ENCODE results near the gene TBC1D22A. TPM values are rescaled to one million over a fixed set of nuclear protein-coding genes. Genes with fewer than 3 reads are reported as not detected.

TBC1D22A gene
- total and polyA plus RNA-seq, 9 of the 15 experiments (the other 6 are each of a cell fraction or from before 2014, with no cell fraction given), result 0.20 to 11.5 (median 5.2) TPM

DNA sequence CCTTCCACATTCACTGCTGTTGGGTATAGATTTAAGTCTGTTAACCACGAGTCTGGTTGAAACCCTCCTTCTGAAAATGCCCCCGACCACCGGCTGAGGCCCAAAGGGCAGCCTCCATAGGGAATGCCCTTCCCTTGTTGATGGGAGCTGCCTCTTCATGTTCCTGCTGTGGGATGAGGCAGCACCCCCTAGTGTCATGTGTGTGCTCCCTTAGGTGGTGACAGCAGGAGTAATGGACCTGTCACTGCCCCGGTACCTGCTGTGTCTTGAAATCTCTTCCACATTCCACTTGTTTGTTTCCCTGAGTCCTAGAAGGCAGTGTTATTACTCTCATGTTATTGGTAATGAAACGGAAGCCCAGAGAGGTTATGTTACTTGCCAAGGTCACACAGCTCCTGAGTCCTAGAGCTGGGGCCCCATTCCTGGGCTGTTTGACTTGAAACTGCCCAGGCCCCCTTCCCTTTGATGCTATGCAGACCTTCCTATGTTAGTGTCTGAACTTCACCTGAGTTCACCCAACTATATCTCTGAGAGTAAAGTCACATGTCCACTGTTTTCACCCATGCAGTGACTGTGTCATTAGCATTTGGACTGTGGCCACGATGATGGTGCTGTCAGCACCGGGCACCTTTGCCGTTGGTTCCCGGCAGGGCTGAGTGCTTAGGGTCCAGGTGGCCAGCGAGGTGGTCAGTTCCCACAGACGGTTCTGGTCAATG is 234.3 kb downstream of the TBC1D22A start (continued):
- TF ChIP-seq, protein P1, sequence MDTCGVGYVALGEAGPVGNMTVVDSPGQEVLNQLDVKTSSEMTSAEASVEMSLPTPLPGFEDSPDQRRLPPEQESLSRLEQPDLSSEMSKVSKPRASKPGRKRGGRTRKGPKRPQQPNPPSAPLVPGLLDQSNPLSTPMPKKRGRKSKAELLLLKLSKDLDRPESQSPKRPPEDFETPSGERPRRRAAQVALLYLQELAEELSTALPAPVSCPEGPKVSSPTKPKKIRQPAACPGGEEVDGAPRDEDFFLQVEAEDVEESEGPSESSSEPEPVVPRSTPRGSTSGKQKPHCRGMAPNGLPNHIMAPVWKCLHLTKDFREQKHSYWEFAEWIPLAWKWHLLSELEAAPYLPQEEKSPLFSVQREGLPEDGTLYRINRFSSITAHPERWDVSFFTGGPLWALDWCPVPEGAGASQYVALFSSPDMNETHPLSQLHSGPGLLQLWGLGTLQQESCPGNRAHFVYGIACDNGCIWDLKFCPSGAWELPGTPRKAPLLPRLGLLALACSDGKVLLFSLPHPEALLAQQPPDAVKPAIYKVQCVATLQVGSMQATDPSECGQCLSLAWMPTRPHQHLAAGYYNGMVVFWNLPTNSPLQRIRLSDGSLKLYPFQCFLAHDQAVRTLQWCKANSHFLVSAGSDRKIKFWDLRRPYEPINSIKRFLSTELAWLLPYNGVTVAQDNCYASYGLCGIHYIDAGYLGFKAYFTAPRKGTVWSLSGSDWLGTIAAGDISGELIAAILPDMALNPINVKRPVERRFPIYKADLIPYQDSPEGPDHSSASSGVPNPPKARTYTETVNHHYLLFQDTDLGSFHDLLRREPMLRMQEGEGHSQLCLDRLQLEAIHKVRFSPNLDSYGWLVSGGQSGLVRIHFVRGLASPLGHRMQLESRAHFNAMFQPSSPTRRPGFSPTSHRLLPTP (IDR thresholded peaks at IDR 0.05; ENCODE audit: borderline replicate concordance, extremely low read depth, insufficient read length), result no peak
- TF ChIP-seq ZNF57 (CRISPR knock-in tag; IDR thresholded peaks at IDR 0.05) (no peak), ZNF764 (CRISPR knock-in tag; IDR thresholded peaks at IDR 0.05; ENCODE audit: low read depth) (no peak), MGA (IDR thresholded peaks at IDR 0.05) (no peak), ZNF23 (CRISPR knock-in tag; IDR thresholded peaks at IDR 0.05) (no peak), RAD21 (CRISPR knock-in tag; conservative IDR thresholded peaks at IDR 0.05 in 1 of 2, IDR thresholded peaks at IDR 0.05 in 1 of 2) (peak in 1 of 2 experiments; percentile 52; a peak in 2 of 4 replicates)
- TF ChIP-seq, protein P2, sequence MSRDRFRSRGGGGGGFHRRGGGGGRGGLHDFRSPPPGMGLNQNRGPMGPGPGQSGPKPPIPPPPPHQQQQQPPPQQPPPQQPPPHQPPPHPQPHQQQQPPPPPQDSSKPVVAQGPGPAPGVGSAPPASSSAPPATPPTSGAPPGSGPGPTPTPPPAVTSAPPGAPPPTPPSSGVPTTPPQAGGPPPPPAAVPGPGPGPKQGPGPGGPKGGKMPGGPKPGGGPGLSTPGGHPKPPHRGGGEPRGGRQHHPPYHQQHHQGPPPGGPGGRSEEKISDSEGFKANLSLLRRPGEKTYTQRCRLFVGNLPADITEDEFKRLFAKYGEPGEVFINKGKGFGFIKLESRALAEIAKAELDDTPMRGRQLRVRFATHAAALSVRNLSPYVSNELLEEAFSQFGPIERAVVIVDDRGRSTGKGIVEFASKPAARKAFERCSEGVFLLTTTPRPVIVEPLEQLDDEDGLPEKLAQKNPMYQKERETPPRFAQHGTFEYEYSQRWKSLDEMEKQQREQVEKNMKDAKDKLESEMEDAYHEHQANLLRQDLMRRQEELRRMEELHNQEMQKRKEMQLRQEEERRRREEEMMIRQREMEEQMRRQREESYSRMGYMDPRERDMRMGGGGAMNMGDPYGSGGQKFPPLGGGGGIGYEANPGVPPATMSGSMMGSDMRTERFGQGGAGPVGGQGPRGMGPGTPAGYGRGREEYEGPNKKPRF (IDR thresholded peaks at IDR 0.05; ENCODE audit: low read depth, low read length), result no peak

Data from K562 (cell line).